GM11168 (cell line): ENCODE measurements around the gene KERA.

ENCODE experiments used
- in situ Hi-C: fragments of 300-500 bp; cut with MboI; formaldehyde crosslinking; loops from one replicate; pipeline ENCODE4 v1.12.0; 2022; ENCODE audit warnings: low sequenced_read_pairs; ENCODE audit not compliant: unreplicated experiment

Gene KERA

GRCh38 chr12:91019455-91019854 lies 38.4 kb downstream of the KERA start:
- in situ Hi-C loops, result no loop called here

DNA sequence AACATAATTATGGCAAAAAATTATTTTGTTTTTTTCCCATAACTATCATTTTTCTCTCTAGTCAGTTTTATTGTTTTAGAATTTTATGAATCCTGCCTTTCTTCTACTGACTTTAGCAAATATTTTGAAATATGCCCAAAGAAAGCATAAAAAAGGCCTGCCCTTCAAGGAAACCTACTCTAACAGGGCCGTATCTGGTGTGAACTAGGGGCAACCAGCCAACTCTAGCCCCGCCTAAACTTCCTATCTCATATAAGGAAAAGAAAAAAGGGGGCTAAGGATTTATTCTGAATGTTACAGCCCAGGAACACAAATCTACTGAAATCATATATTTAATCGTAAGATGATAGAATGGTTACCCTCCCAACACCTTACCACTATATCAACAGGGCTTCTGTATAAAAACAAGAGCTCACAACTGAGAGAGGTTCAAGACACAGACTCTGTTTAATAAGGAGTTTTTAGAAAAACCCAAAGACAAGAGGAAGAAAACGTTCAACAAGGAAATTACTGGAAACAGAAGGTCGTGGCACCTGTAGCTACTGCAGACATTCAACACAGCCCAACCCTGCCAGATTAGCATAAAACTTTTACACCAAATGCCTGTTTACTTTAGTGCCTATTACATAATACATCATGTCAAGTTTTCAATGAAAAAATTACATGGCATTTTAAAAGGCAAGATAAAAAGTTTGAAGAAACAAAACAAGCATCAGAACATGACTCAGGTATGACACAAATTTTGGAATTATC lies 40.1 kb downstream of the KERA start:
- in situ Hi-C loops, result no loop called here

DNA sequence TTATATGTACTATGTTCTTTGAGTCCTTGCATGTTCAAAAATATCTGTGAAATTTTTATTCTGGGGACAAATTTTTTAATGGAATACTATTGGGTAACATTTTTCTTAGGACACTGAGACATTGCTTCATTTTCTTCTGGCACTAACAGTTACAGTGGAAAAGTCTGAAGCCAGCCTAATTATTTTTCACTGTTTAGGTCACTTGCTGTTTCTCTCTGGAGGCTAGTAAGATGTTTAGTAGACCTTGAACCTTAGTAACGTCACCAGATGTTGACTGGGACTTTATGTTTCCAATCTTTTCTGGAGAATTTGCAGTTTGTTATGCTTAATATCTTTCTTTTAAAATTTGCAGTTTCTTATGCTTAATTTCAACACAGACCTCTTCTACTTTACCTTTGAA lies 40.8 kb downstream of the KERA start:
- in situ Hi-C loops, result no loop called here

- in situ Hi-C loops, result no loop called here
These were observed 48.4 kb downstream of the KERA start for GRCh38 chr12:91009319-91009950.

GRCh38 chr12:91007531-91008290 lies 50.1 kb downstream of the KERA start:
- in situ Hi-C loops, result no loop called here

DNA sequence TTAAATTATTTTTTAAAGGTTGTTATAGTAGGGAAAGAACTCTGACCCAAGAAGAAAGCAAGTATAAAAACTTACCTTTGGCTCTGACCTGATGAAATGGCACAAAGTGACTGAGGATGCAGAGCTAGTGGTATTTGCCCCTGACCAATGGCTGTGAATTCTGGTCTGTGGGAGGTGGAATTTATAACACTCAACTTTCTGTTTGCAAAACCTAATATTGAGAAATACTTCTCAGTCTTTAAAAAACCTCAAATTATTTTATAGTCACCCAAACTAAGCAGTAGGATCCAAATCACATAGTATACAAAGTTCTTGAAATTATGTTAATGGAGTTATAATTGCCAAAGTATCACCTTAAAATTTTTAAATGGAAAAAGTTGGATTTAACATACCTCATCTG lies 53.0 kb downstream of the KERA start, which contains the start of gene EPYC:
Gene EPYC, minus strand, starts transcription at position 101 of the 400 bp plus-strand sequence. CDS start 2,407 bp downstream, outside the sequence.
- in situ Hi-C loops, result no loop called here

DNA sequence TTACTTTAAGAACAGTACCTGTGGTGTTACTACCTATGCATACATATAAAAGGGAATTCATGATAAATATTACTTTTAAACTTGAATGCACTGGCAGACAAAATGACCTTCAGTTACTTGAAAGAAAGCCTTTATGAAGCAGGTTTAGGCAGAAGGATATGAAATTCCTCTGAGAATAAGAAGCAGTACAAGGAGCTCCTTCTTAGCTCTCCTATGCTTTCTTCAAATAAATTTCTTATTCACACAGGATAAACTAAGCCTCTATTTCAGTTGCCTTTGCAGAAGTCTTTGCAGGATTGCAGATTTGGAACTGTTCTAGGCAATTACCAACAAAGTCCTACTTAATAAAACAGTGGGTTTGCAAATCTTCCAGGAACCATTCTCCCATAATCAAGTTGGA lies 54.1 kb downstream of the KERA start:
- in situ Hi-C loops, result no loop called here

- in situ Hi-C loops, result no loop called here
These were observed 56.5 kb downstream of the KERA start for GRCh38 chr12:91001306-91001705.
